Activated CD8-positive, alpha-beta T cell treated with anti-CD3 and anti-CD28 coated beads for 36 hours (primary cell): ENCODE data around the gene KCND3. TPM values are rescaled to one million over a fixed set of nuclear protein-coding genes. Genes with fewer than 3 reads are reported as not detected.

ENCODE experiments used
- ATAC-seq: fragments of 200-7000 bp; cut with Tn5 transposase; one replicate; pipeline ENCODE4 v1.10.0; 2021; ENCODE audit warnings: mild to moderate bottlenecking, moderate library complexity
- CTCF ChIA-PET: fragments of 350-600 bp; sonication (Branson Sonifier 250); formaldehyde crosslinking; loops from one replicate; lab custom pipeline; 2021; ENCODE audit warnings: antibody characterized with exemption; lab: Charles Lee
- POLR2A ChIA-PET: fragments of 350-600 bp; sonication (Branson Sonifier 250); formaldehyde crosslinking; loops from one replicate; lab custom pipeline; 2021; ENCODE audit warnings: antibody characterized with exemption; lab: Charles Lee
- DNase-seq: peaks from one replicate; pipeline ENCODE4 v3.0.0-alpha.2; 2020
- H3K27ac Mint-ChIP-seq: one replicate; pipeline ENCODE4 v1.8.0; 2021; ENCODE audit warnings: mild to moderate bottlenecking, mixed read lengths
- H3K27me3 Mint-ChIP-seq: one replicate; pipeline ENCODE4 v1.8.0; 2021; ENCODE audit warnings: mixed read lengths
- H3K36me3 Mint-ChIP-seq: one replicate; pipeline ENCODE4 v1.8.0; 2021; ENCODE audit warnings: low read depth, mixed read lengths
- H3K4me1 Mint-ChIP-seq: one replicate; pipeline ENCODE4 v1.8.0; 2021; ENCODE audit warnings: low read depth, mixed read lengths
- H3K4me3 Mint-ChIP-seq: one replicate; pipeline ENCODE4 v1.8.0; 2021; ENCODE audit warnings: mild to moderate bottlenecking, moderate library complexity, mixed read lengths
- H3K9me3 Mint-ChIP-seq: one replicate; pipeline ENCODE4 v1.8.0; 2021; ENCODE audit warnings: mixed read lengths
- intact Hi-C: fragments of 100-400 bp; cut with micrococcal nuclease; formaldehyde crosslinking; loops from one replicate; pipeline ENCODE4 v1.10.0; 2022
- total RNA-seq, 2 experiments: library from RNA; stranded (reverse); gene quantifications; one replicate each; pipeline ENCODE4 v1.2.3, GENCODE V29; 2021
- TF ChIP-seq, protein P1 (sequence below): fragments of 200-600 bp; IDR thresholded peaks from one replicate; pipeline ENCODE4 v1.8.0; 2022; ENCODE audit warnings: antibody characterized with exemption, mild to moderate bottlenecking

KCND3 gene
- total RNA-seq, 2 experiments from 2014 or later, result not detected

DNA sequence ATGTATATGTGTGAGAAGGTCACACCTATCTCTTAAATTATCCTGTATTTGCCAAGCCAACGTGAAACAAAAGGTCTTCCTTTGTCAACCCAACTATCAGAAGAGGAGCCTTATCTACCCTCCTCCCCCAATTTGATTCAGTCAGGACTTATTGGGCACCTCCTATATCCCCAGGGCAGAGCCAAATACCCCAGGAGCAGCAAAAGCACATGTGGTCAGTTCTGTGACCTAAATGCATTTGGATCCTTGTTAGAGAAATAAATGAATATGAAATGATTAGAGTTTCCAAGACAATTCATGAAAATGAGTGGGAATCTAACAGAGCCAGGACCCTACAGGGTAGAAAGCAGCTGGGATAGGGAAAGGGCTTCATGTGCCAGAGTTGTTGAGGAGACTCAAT is 37.0 kb upstream of the KCND3 start:
- H3K9me3 Mint-ChIP-seq, result no peaks in the 10 kb centered on the region
- no peak for DNase-seq
- no peak overlapping the region for H3K27ac Mint-ChIP-seq
- H3K4me1 Mint-ChIP-seq, result no peaks in the 10 kb centered on the region
- ChIA-PET POLR2A (no interaction called here), CTCF (no interaction called here)
- ATAC-seq, result no peak
- peaks cover 6% of the 10 kb centered on the region for H3K27me3 Mint-ChIP-seq
- H3K36me3 Mint-ChIP-seq, result no peaks in the 10 kb centered on the region
- intact Hi-C loops, result no loop called here
- no peak overlapping the region for H3K4me3 Mint-ChIP-seq
- TF ChIP-seq, protein P1, sequence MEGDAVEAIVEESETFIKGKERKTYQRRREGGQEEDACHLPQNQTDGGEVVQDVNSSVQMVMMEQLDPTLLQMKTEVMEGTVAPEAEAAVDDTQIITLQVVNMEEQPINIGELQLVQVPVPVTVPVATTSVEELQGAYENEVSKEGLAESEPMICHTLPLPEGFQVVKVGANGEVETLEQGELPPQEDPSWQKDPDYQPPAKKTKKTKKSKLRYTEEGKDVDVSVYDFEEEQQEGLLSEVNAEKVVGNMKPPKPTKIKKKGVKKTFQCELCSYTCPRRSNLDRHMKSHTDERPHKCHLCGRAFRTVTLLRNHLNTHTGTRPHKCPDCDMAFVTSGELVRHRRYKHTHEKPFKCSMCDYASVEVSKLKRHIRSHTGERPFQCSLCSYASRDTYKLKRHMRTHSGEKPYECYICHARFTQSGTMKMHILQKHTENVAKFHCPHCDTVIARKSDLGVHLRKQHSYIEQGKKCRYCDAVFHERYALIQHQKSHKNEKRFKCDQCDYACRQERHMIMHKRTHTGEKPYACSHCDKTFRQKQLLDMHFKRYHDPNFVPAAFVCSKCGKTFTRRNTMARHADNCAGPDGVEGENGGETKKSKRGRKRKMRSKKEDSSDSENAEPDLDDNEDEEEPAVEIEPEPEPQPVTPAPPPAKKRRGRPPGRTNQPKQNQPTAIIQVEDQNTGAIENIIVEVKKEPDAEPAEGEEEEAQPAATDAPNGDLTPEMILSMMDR, result no peak

DNA sequence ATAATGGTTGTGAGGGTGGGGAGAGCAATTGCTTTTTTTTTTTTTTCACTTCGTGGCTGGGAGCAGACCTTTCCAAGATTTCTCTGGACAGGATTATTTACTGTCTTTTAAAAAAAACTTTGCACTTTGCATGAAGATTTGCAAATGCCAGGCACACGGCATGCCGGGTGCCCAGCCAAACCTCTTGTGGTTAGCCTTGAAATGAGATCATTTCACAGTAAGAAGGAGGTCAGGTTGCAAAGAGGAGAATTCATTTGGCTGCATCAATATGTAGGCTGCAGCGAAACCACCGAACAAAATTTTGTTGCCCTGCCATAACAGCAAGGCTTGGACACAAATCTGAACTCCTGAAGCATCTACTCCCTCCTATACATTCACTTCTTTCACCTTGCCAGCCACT is 36.5 kb upstream of the KCND3 start:
- no peak overlapping the region for H3K4me3 Mint-ChIP-seq
- no peak overlapping the region for H3K27ac Mint-ChIP-seq
- no peaks in the 10 kb centered on the region for H3K36me3 Mint-ChIP-seq
- ATAC-seq, result no peak
- CTCF ChIA-PET, result no interaction called here
- TF ChIP-seq, protein P1, result no peak
- intact Hi-C loops, result no loop called here
- H3K4me1 Mint-ChIP-seq, result no peaks in the 10 kb centered on the region
- POLR2A ChIA-PET, result no interaction called here
- no peaks in the 10 kb centered on the region for H3K9me3 Mint-ChIP-seq
- DNase-seq, result no peak
- peaks cover 6% of the 10 kb centered on the region for H3K27me3 Mint-ChIP-seq

DNA sequence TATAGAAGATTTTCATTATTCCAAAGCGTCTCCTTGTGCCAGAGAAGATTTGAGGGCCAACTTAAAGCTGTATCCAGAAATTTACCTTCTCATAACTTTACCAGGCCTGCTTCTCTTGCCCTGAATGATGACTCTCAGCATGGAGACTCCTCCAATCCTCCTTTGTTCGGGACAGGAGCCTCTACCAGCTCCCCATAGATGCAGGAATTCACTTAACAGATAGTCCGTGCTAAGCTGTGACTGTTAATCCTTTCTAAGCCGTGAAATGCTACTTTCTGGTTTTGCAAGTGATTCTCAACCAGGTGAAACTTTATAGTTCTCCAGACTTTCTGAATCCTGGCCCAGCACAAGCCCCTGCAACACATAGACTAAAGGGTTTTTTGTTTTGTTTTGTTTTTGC is 31.8 kb upstream of the KCND3 start:
- Mint-ChIP-seq H3K27ac (no peak overlapping the region), H3K27me3 (peaks cover 3% of the 10 kb centered on the region), H3K4me1 (no peaks in the 10 kb centered on the region), H3K9me3 (no peaks in the 10 kb centered on the region), H3K36me3 (no peaks in the 10 kb centered on the region), H3K4me3 (no peak overlapping the region)
- TF ChIP-seq, protein P1, result no peak
- intact Hi-C loops, result no loop called here
- ATAC-seq (no peak), DNase-seq (no peak)
- CTCF ChIA-PET, result no interaction called here
- POLR2A ChIA-PET, result no interaction called here

DNA sequence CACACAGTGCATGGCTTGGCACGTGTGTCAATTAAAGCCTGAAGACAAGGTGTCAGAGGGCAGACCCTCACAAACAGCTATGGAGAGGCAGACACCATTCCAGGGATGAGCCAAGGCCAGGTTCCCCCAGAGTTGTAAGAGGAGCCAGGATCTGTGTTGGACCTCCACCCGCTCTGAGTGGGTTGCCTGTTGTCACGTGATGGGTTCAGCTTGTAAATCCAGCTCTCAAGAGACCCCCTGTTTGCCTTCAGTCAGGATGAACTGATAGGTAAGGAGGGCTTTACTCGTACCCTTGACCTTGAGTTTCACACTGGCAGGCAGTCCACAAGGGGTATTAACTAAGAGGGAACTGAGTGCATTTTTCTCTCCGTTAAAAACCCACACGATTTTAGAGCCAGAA is 27.7 kb upstream of the KCND3 start:
- ChIA-PET POLR2A (no interaction called here), CTCF (no interaction called here)
- Mint-ChIP-seq H3K4me1 (no peaks in the 10 kb centered on the region), H3K36me3 (no peaks in the 10 kb centered on the region), H3K27me3 (peaks cover 8% of the 10 kb centered on the region), H3K9me3 (no peaks in the 10 kb centered on the region), H3K27ac (no peak overlapping the region), H3K4me3 (no peak overlapping the region)
- intact Hi-C loops, result no loop called here
- TF ChIP-seq, protein P1, result no peak
- DNase-seq (no peak), ATAC-seq (no peak)

DNA sequence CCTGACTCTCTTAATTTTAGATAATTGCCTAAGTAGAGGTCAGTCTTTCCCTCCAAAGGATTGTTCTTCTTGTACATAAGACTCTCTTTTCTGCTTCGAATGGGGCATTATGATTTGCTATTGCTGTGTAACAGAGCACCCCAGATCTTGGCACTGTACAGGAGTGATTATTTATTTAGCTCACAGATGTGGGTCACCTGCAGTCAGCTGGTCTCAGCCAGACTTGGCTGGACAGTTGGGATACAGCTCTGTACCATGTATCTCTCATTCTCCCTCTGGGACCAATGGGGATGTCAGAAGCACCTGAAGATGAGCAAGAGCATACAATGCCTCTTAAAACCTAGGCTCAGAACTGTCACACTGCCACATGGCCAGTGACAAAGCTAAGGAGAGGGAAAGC is 23.4 kb upstream of the KCND3 start:
- TF ChIP-seq, protein P1, result no peak
- Mint-ChIP-seq H3K27ac (no peak overlapping the region), H3K4me3 (no peak overlapping the region), H3K4me1 (no peaks in the 10 kb centered on the region), H3K36me3 (no peaks in the 10 kb centered on the region), H3K27me3 (peaks cover 5% of the 10 kb centered on the region), H3K9me3 (no peaks in the 10 kb centered on the region)
- ATAC-seq (no peak), DNase-seq (no peak)
- intact Hi-C loops, result no loop called here
- POLR2A ChIA-PET, result no interaction called here
- CTCF ChIA-PET, result no interaction called here
